ENCODE data around the gene TNFRSF14.
"Not testable (repeated sequence)": the region's sequence is repeated elsewhere in the genome, so short reads cannot be mapped to it uniquely, and the experiment has no call there.

Gene TNFRSF14

GRCh38 chr1:2569060-2569459, 12.9 kb downstream of the TNFRSF14 start:
- DNase-seq = no peak

- not testable (repeated sequence) for DNase-seq
Observed at GRCh38 chr1:2569703-2570102, 13.5 kb downstream of the TNFRSF14 start.

GRCh38 chr1:2570332-2570731, 14.2 kb downstream of the TNFRSF14 start:
- DNase-seq = no peak

GRCh38 chr1:2571348-2571747, 15.2 kb downstream of the TNFRSF14 start:
- DNase-seq = no peak

- no peak for DNase-seq
Observed at GRCh38 chr1:2573250-2573920, 17.2 kb downstream of the TNFRSF14 start.

GRCh38 chr1:2574350-2574749, 18.2 kb downstream of the TNFRSF14 start:
- no peak for DNase-seq

- no peak for DNase-seq
Observed at GRCh38 chr1:2575801-2576663, 19.9 kb downstream of the TNFRSF14 start.

- DNase-seq = not testable (repeated sequence)
Observed at GRCh38 chr1:2577565-2578075, 21.4 kb downstream of the TNFRSF14 start.

- no peak for DNase-seq
Observed at GRCh38 chr1:2578758-2579118, 22.6 kb downstream of the TNFRSF14 start.

- no peak for DNase-seq
Observed at GRCh38 chr1:2580691-2581090, 24.5 kb downstream of the TNFRSF14 start.

GRCh38 chr1:2582391-2582790, 26.2 kb downstream of the TNFRSF14 start:
- DNase-seq = no peak

GRCh38 chr1:2583331-2583791, 27.2 kb downstream of the TNFRSF14 start:
- no peak for DNase-seq

- DNase-seq = peak; percentile 59
Observed at GRCh38 chr1:2583871-2584351, 27.7 kb downstream of the TNFRSF14 start.

GRCh38 chr1:2584686-2585317, 28.6 kb downstream of the TNFRSF14 start:
- no peak for DNase-seq

GRCh38 chr1:2585318-2586092, 29.3 kb downstream of the TNFRSF14 start:
- DNase-seq = peak; percentile 20

GRCh38 chr1:2586154-2587070, 30.2 kb downstream of the TNFRSF14 start, which contains the start of gene PRXL2B:
Gene PRXL2B (plus strand): TSS chr1:2586777. CDS start chr1:2586886, 109 bp downstream.
- DNase-seq = peak; percentile 93

GRCh38 chr1:2587071-2587859, 31.1 kb downstream of the TNFRSF14 start:
- DNase-seq = peak; percentile 52

- no peak for DNase-seq
Observed at GRCh38 chr1:2587860-2588571, 31.8 kb downstream of the TNFRSF14 start.

GRCh38 chr1:2588661-2589430, 32.7 kb downstream of the TNFRSF14 start:
- no peak for DNase-seq

Measured in NCI-H1105 treated with DMSO at 0.1 percent for 48 hours (cell line).